CD4-positive, alpha-beta T cell treated with Interleukin-2 at 100 ng/mL for 4 hours (primary cell): ENCODE results near the gene KIF23.

Experiments used
- DNase-seq: peaks from one replicate; pipeline ENCODE4 v3.0.0-alpha.2; 2020; ENCODE audit warnings: low spot score

Gene KIF23

DNA sequence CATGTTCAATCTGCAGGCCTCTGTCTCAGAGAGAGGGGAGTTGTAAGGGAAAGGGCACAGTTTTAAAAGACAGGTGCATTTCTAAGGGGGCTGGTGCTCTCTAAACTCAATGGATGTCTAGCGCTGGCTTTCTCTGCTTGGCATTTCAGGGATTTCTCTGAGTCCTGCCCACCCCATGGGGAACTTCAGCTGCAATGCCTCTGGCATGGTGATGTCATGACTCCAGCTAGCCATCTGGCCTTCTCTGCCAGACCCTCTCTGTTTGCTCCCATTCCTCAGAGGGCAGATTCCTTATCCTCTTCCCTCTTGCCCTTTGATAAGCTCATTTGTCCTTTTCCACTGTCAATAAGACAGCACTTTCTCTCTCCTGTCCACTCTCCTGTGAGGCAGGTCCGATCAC is 79.3 kb downstream of the KIF23 start:
- no peak for DNase-seq

DNA sequence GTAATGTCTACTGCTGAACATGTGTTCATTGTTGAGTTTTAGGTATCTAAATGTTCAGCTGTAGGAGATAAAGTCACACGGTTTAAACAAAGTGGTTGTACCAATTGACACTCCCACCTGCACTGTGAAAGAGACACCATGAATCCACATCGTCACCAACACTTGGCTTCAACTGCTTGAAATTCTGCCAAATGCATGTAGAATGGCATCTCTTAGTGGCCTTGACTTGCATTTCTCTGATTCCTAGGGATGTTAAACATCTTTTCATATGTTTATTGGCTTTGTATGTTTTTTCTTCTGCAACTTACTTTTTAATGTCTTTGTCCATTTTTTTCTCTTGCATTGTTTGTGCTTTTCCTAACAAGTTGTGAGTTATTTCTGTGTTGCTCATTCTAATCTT is 81.9 kb downstream of the KIF23 start:
- no peak for DNase-seq

DNA sequence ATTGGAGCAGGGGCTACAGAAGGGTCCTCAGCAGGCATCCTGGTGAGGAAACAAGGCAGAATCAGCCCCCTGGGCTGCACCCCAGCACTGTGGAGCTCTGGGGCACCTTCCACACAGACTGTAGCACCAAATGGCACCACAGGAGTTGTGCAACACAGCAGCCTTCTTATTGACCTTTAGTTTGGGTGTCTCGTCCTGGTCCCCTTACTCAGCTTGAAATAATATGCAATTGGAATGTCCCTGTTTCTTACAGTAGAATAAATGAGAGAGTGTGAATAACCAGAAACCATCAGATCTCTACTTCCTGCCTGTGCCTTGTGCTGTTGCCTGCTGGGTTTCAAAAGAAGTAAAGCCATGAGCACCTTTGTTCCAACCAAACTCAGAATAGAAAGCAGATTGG is 82.9 kb downstream of the KIF23 start:
- DNase-seq: no peak

DNA sequence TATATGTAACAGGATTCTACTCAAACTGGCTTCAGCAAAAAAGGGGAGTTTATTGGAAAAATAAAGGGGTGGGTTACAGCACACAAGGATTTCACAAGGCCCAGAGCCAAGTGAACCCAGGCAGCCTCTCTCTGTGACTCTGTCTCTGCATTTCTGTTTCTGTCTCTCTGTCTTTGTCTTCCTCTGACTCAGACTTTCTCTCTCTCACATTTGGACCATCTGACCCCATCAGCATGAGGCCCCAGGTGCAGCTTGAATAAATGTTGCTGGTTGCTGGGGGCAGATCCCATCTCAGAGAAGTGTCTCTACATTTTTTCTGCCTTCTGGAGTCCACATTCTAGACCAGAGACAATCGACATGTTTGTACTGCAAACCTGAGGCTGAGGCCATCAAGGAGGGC is 83.5 kb downstream of the KIF23 start:
- no peak for DNase-seq
